ENCODE measurements around the gene RBM20. TPM values are rescaled to one million over a fixed set of nuclear protein-coding genes. Genes with fewer than 3 reads are reported as not detected.
"Not testable (repeated sequence)": the region's sequence is repeated elsewhere in the genome, so short reads cannot be mapped to it uniquely, and the experiment has no call there.

Gene RBM20
- polyA plus RNA-seq, 1 donor (not counting 4 experiments of a cell fraction or from before 2014, with no cell fraction given) = 0.01 TPM

GRCh38 chr10:110659558-110659957 is 15.4 kb downstream of the RBM20 start:
- dilution Hi-C loops (cut with MboI; ENCODE audit: extremely low pct_ligation_motif_present, low sequenced_read_pairs) = no loop called here
- H3K79me2 ChIP-seq (ENCODE audit: control insufficient read depth, insufficient read depth, low read length) = no peaks in the 10 kb centered on the region
- H3K9ac ChIP-seq (ENCODE audit: control insufficient read depth, extremely low read depth, insufficient read depth, low read length) = no peak overlapping the region
- no peak for FAIRE-seq
- no peak overlapping the region for H3K27ac ChIP-seq (ENCODE audit: control insufficient read depth, insufficient read depth, low read length)
- no peaks in the 10 kb centered on the region for H4K20me1 ChIP-seq (ENCODE audit: control insufficient read depth, extremely low read depth, insufficient read depth, low read length)
- TF ChIP-seq EZH2 (IDR thresholded peaks at IDR 0.05; ENCODE audit: low read length) (no peak), CTCF (optimal IDR thresholded peaks at IDR 0.05 in 1 of 3, IDR thresholded peaks at IDR 0.05 in 1 of 3, conservative IDR thresholded peaks at IDR 0.05 in 1 of 3; ENCODE audit: extremely low read depth in 1 of 3, insufficient read depth in 2 of 3, low read length in 3 of 3) (no peak)
- no peaks in the 10 kb centered on the region for H3K27me3 ChIP-seq (ENCODE audit: control insufficient read depth, extremely low read depth, insufficient read depth, low read length)
- no peak overlapping the region for H3K4me3 ChIP-seq (ENCODE audit: control insufficient read depth in 2 of 3, extremely low read depth in 1 of 3, insufficient read depth in 2 of 3, low read depth in 1 of 3, low read length in 3 of 3)
- no peaks in the 10 kb centered on the region for H3K9me1 ChIP-seq (ENCODE audit: control insufficient read depth, extremely low read depth, insufficient read depth, low read length)
- no peaks in the 10 kb centered on the region for H3K9me3 ChIP-seq (ENCODE audit: control insufficient read depth, low read depth, low read length)
- H3K4me2 ChIP-seq (ENCODE audit: control insufficient read depth, extremely low read depth, insufficient read depth, low read depth, low read length) = no peak overlapping the region
- H2AFZ ChIP-seq (ENCODE audit: control insufficient read depth, low read length) = no peak overlapping the region
- H3K4me1 ChIP-seq (ENCODE audit: control insufficient read depth, extremely low read depth, insufficient read depth, low read length) = peaks cover 5% of the 10 kb centered on the region
- H3K36me3 ChIP-seq (ENCODE audit: control insufficient read depth in 2 of 2, extremely low read depth in 1 of 2, insufficient read depth in 2 of 2, low read length in 2 of 2) = no peaks in the 10 kb centered on the region
- no peak for DNase-seq (ENCODE audit: low read depth, low spot score)

- H3K9ac ChIP-seq (ENCODE audit: control insufficient read depth, extremely low read depth, insufficient read depth, low read length); H3K4me2 ChIP-seq (ENCODE audit: control insufficient read depth, extremely low read depth, insufficient read depth, low read depth, low read length); DNase-seq (ENCODE audit: low read depth, low spot score); H3K27ac ChIP-seq (ENCODE audit: control insufficient read depth, insufficient read depth, low read length); dilution Hi-C loops (cut with MboI; ENCODE audit: extremely low pct_ligation_motif_present, low sequenced_read_pairs); H4K20me1 ChIP-seq (ENCODE audit: control insufficient read depth, extremely low read depth, insufficient read depth, low read length); H3K79me2 ChIP-seq (ENCODE audit: control insufficient read depth, insufficient read depth, low read length); H3K4me3 ChIP-seq (ENCODE audit: control insufficient read depth in 2 of 3, extremely low read depth in 1 of 3, insufficient read depth in 2 of 3, low read depth in 1 of 3, low read length in 3 of 3); H3K27me3 ChIP-seq (ENCODE audit: control insufficient read depth, extremely low read depth, insufficient read depth, low read length); H3K9me1 ChIP-seq (ENCODE audit: control insufficient read depth, extremely low read depth, insufficient read depth, low read length); FAIRE-seq; H2AFZ ChIP-seq (ENCODE audit: control insufficient read depth, low read length); H3K36me3 ChIP-seq (ENCODE audit: control insufficient read depth in 2 of 2, extremely low read depth in 1 of 2, insufficient read depth in 2 of 2, low read length in 2 of 2); H3K9me3 ChIP-seq (ENCODE audit: control insufficient read depth, low read depth, low read length): not testable (repeated sequence)
- peaks cover 12% of the 10 kb centered on the region for H3K4me1 ChIP-seq (ENCODE audit: control insufficient read depth, extremely low read depth, insufficient read depth, low read length)
Measured at GRCh38 chr10:110660289-110660688, 16.2 kb downstream of the RBM20 start.

- DNase-seq (ENCODE audit: low read depth, low spot score) (no peak), FAIRE-seq (no peak)
- dilution Hi-C loops (cut with MboI; ENCODE audit: extremely low pct_ligation_motif_present, low sequenced_read_pairs) = no loop called here
- Histone ChIP-seq H3K79me2 (ENCODE audit: control insufficient read depth, insufficient read depth, low read length) (no peaks in the 10 kb centered on the region), H4K20me1 (ENCODE audit: control insufficient read depth, extremely low read depth, insufficient read depth, low read length) (no peaks in the 10 kb centered on the region), H3K4me2 (ENCODE audit: control insufficient read depth, extremely low read depth, insufficient read depth, low read depth, low read length) (no peak overlapping the region), H2AFZ (ENCODE audit: control insufficient read depth, low read length) (no peak overlapping the region), H3K27ac (ENCODE audit: control insufficient read depth, insufficient read depth, low read length) (no peak overlapping the region), H3K9me1 (ENCODE audit: control insufficient read depth, extremely low read depth, insufficient read depth, low read length) (no peaks in the 10 kb centered on the region), H3K36me3 (ENCODE audit: control insufficient read depth in 2 of 2, extremely low read depth in 1 of 2, insufficient read depth in 2 of 2, low read length in 2 of 2) (no peaks in the 10 kb centered on the region), H3K27me3 (ENCODE audit: control insufficient read depth, extremely low read depth, insufficient read depth, low read length) (no peaks in the 10 kb centered on the region), H3K4me1 (ENCODE audit: control insufficient read depth, extremely low read depth, insufficient read depth, low read length) (peaks cover 14% of the 10 kb centered on the region), H3K9ac (ENCODE audit: control insufficient read depth, extremely low read depth, insufficient read depth, low read length) (no peak overlapping the region), H3K4me3 (ENCODE audit: control insufficient read depth in 2 of 3, extremely low read depth in 1 of 3, insufficient read depth in 2 of 3, low read depth in 1 of 3, low read length in 3 of 3) (no peak overlapping the region), H3K9me3 (ENCODE audit: control insufficient read depth, low read depth, low read length) (no peaks in the 10 kb centered on the region)
- no peak for TF ChIP-seq CTCF (optimal IDR thresholded peaks at IDR 0.05 in 1 of 3, IDR thresholded peaks at IDR 0.05 in 1 of 3, conservative IDR thresholded peaks at IDR 0.05 in 1 of 3; ENCODE audit: extremely low read depth in 1 of 3, insufficient read depth in 2 of 3, low read length in 3 of 3)
- no peak for TF ChIP-seq EZH2 (IDR thresholded peaks at IDR 0.05; ENCODE audit: low read length)
Measured at GRCh38 chr10:110661292-110661691, 17.2 kb downstream of the RBM20 start.

Data from keratinocyte (primary cell).